Measurements from ENCODE around the gene ATOH8. TPM values are rescaled to one million over a fixed set of nuclear protein-coding genes. Genes with fewer than 3 reads are reported as not detected.

The ATOH8 gene
- total RNA-seq, 2 experiments from 2014 or later, result not detected

DNA sequence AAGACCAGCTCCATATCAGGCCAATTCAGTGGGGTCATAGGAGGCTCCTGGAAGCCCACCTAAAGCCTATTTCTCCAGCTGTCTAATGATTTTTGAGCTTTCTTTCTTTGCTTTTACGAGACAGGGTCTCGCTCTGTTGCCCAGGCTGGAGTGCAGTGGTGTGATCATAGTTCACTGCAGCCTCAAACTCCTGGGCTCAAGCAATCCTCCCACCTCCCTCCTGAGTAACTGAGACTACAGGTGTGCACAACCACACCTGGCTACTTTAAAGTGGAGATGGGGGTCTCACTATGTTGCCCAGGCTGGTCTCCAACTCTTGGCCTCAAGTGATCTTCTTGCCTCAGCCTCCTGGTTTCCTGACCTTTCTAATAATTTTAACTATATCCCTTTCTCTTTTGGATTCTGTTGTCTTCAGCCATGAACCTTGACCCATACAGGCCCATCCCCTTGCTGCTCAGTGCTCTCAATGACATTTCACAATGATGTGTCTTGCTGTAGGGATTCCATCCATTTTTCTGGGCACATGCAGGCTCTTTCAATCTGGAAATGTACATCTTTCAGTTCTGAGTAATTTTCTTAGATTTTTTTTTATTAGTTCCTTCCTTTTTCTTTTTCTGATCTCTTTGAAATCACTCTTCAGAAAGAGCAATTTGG lies 30.0 kb upstream of the ATOH8 start:
- peaks cover 3 to 5% of the 10 kb centered on the region in 2 experiments for H3K27me3 ChIP-seq (ENCODE audit: control insufficient read depth in 1 of 2, insufficient read depth in 2 of 2, low read length in 2 of 2)
- no peaks in the 10 kb centered on the region for H3K9me3 ChIP-seq (ENCODE audit: control insufficient read depth in 1 of 2, insufficient read depth in 1 of 2, low read length in 2 of 2)
- no peak overlapping the region for H3K27ac Mint-ChIP-seq
- CTCF ChIA-PET, result interaction anchor here (1.4 to 1.7 kb wide), 2 partner anchors 16 to 90 kb away, joined by 3 to 6 read pairs; no protein-coding TSS in a partner anchor
- H3K4me1 Mint-ChIP-seq (ENCODE audit: low read depth), result no peaks in the 10 kb centered on the region
- H3K27ac ChIP-seq (ENCODE audit: low read depth in 1 of 2, low read length in 2 of 2), result no peak overlapping the region
- intact Hi-C loops (cut with DNase I, micrococcal nuclease), result no loop called here
- peaks cover 2% of the 10 kb centered on the region for H3K4me1 ChIP-seq (ENCODE audit: insufficient read depth, low read length)
- H3K27me3 Mint-ChIP-seq, result peaks cover 2% of the 10 kb centered on the region
- DNase-seq (peak in 1 of 14 experiments; percentile 8), ATAC-seq (ENCODE audit: poor library complexity) (no peak)
- no peaks in the 10 kb centered on the region for H3K36me3 Mint-ChIP-seq (ENCODE audit: low read depth)
- H3K36me3 ChIP-seq (ENCODE audit: insufficient read depth, low read length), result no peaks in the 10 kb centered on the region
- TF ChIP-seq, protein P1, sequence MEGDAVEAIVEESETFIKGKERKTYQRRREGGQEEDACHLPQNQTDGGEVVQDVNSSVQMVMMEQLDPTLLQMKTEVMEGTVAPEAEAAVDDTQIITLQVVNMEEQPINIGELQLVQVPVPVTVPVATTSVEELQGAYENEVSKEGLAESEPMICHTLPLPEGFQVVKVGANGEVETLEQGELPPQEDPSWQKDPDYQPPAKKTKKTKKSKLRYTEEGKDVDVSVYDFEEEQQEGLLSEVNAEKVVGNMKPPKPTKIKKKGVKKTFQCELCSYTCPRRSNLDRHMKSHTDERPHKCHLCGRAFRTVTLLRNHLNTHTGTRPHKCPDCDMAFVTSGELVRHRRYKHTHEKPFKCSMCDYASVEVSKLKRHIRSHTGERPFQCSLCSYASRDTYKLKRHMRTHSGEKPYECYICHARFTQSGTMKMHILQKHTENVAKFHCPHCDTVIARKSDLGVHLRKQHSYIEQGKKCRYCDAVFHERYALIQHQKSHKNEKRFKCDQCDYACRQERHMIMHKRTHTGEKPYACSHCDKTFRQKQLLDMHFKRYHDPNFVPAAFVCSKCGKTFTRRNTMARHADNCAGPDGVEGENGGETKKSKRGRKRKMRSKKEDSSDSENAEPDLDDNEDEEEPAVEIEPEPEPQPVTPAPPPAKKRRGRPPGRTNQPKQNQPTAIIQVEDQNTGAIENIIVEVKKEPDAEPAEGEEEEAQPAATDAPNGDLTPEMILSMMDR (IDR thresholded peaks at IDR 0.05), result no peak
- H3K4me3 Mint-ChIP-seq, result no peak overlapping the region
- H3K4me3 ChIP-seq (ENCODE audit: low read length), result no peak overlapping the region
- H3K9me3 Mint-ChIP-seq, result no peaks in the 10 kb centered on the region
- POLR2A ChIA-PET, result interaction anchor here (1.2 kb wide), 1 partner anchor 16 kb away, joined by 3 read pairs; no protein-coding TSS in a partner anchor

DNA sequence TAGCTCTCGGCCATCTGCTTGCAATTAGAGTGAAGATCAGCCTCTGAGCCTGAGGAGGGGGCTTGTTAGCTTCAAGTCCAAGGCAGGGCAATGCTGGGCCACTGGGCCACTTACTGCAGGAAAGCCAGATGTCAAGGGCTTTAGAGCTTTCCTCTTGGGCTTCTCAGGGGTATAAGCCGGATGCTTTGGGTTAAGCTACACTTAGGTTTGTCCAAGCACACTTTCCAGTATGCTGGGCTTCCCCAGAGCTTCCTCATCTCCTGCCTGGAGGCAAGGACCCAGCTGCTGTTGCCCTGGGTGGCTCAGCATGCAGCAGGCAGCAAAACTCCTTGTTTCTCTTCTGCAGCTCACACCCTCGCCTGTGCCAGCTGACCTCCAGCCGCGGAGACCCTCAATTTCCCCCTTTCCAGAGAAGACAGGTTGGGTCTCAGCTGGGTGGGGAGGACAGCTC lies 29.0 kb upstream of the ATOH8 start:
- Histone ChIP-seq H3K4me1 (ENCODE audit: insufficient read depth, low read length) (peaks cover 7% of the 10 kb centered on the region), H3K27me3 (ENCODE audit: control insufficient read depth in 1 of 2, insufficient read depth in 2 of 2, low read length in 2 of 2) (peaks cover 3 to 5% of the 10 kb centered on the region in 2 experiments), H3K27ac (ENCODE audit: low read depth in 1 of 2, low read length in 2 of 2) (no peak overlapping the region), H3K36me3 (ENCODE audit: insufficient read depth, low read length) (no peaks in the 10 kb centered on the region), H3K9me3 (ENCODE audit: control insufficient read depth in 1 of 2, insufficient read depth in 1 of 2, low read length in 2 of 2) (no peaks in the 10 kb centered on the region), H3K4me3 (ENCODE audit: low read length) (no peak overlapping the region)
- POLR2A ChIA-PET, result interaction anchor here (1.2 kb wide), 1 partner anchor 17 kb away, joined by 3 read pairs; no protein-coding TSS in a partner anchor
- TF ChIP-seq, protein P1 (IDR thresholded peaks at IDR 0.05), result no peak
- Mint-ChIP-seq H3K27ac (no peak overlapping the region), H3K4me1 (ENCODE audit: low read depth) (no peaks in the 10 kb centered on the region), H3K9me3 (no peaks in the 10 kb centered on the region), H3K4me3 (no peak overlapping the region), H3K36me3 (ENCODE audit: low read depth) (no peaks in the 10 kb centered on the region), H3K27me3 (peaks cover 8% of the 10 kb centered on the region)
- intact Hi-C loops (cut with DNase I, micrococcal nuclease), result no loop called here
- DNase-seq (peak in 1 of 14 experiments; percentile 17), ATAC-seq (ENCODE audit: poor library complexity) (no peak)
- CTCF ChIA-PET, result interaction anchor here (1.4 to 1.7 kb wide), 2 partner anchors 17 to 89 kb away, joined by 3 to 6 read pairs; no protein-coding TSS in a partner anchor

DNA sequence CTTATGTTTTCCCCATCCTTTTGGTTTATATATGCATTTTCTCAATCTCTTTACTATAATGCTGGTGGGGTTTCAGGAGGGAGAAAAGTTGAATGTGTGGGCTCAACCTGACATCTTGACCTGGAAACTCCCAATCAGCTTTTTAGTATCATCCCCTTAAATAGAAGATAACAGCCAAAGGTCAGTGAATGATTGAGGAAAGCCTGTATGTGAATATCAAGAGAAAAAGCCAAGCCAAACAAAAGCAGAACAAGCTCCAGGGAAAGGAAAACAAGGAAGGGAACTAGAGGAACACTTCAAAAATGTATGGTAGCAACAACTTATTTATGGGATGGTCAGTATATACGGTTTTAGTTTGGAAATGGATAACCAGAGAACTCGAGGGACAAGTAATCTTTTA lies 28.3 kb upstream of the ATOH8 start:
- H3K27me3 ChIP-seq (ENCODE audit: control insufficient read depth in 1 of 2, insufficient read depth in 2 of 2, low read length in 2 of 2), result peaks cover 3 to 5% of the 10 kb centered on the region in 2 experiments
- peaks cover 7% of the 10 kb centered on the region for H3K4me1 ChIP-seq (ENCODE audit: insufficient read depth, low read length)
- no peak overlapping the region for H3K27ac Mint-ChIP-seq
- H3K4me3 ChIP-seq (ENCODE audit: low read length), result no peak overlapping the region
- DNase-seq, result no peak
- no peaks in the 10 kb centered on the region for H3K4me1 Mint-ChIP-seq (ENCODE audit: low read depth)
- H3K9me3 Mint-ChIP-seq, result no peaks in the 10 kb centered on the region
- H3K36me3 Mint-ChIP-seq (ENCODE audit: low read depth), result no peaks in the 10 kb centered on the region
- TF ChIP-seq, protein P1 (IDR thresholded peaks at IDR 0.05), result no peak
- H3K4me3 Mint-ChIP-seq, result no peak overlapping the region
- intact Hi-C loops (cut with DNase I, micrococcal nuclease), result no loop called here
- CTCF ChIA-PET, result interaction anchor here (1.4 kb wide), 1 partner anchor 18 kb away, joined by 3 read pairs; no protein-coding TSS in a partner anchor
- no peak overlapping the region for H3K27ac ChIP-seq (ENCODE audit: low read depth in 1 of 2, low read length in 2 of 2)
- no peaks in the 10 kb centered on the region for H3K9me3 ChIP-seq (ENCODE audit: control insufficient read depth in 1 of 2, insufficient read depth in 1 of 2, low read length in 2 of 2)
- ATAC-seq (ENCODE audit: poor library complexity), result no peak
- peaks cover 8% of the 10 kb centered on the region for H3K27me3 Mint-ChIP-seq
- H3K36me3 ChIP-seq (ENCODE audit: insufficient read depth, low read length), result no peaks in the 10 kb centered on the region
- POLR2A ChIA-PET, result interaction anchor here (1.2 kb wide), 1 partner anchor 18 kb away, joined by 3 read pairs; no protein-coding TSS in a partner anchor
